HG03571 (cell line): ENCODE data around the gene CACTIN.
"Not testable (repeated sequence)": the region's sequence is repeated elsewhere in the genome, so short reads cannot be mapped to it uniquely, and the experiment has no call there.

Experiments
- ATAC-seq: cut with Tn5 transposase; IDR thresholded peaks from one replicate; pipeline ENCODE4 v1.9.1; 2021; ENCODE audit not compliant: unreplicated experiment

The CACTIN gene

GRCh38 chr19:3590991-3591659 lies 35.5 kb downstream of the CACTIN start:
- ATAC-seq, result no peak

DNA sequence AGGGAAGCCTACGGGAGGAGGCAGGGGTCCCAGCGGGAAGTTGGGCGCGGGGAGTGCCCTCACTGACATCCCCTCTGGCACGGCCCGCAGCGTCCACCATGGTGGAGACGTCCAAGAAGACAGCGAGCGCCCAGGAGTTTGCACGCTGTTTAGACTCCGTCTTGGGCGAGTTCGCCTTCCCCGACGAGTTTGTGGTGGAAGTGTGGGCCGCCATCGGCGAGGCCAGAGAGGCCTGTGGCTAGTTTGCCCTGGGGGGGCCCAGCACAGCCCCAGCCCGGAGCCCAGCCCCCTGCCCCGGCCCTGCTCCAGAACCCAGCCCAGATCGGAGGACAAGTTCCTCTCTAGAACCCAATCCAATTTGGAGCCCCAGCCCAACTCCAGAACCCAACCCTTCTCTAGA lies 36.6 kb downstream of the CACTIN start:
- no peak for ATAC-seq

GRCh38 chr19:3589439-3589838 lies 37.2 kb downstream of the CACTIN start:
- ATAC-seq, result no peak

GRCh38 chr19:3586707-3587346 lies 39.8 kb downstream of the CACTIN start:
- ATAC-seq, result no peak

GRCh38 chr19:3586127-3586626 lies 40.4 kb downstream of the CACTIN start:
- ATAC-seq, result no peak

- no peak for ATAC-seq
Observed at GRCh38 chr19:3585301-3586126, 41.1 kb downstream of the CACTIN start, which contains the start of gene GIPC3. TSS of gene GIPC3 (plus strand) at chr19:3585478. CDS start at chr19:3585598, 120 bp downstream.

- not testable (repeated sequence) for ATAC-seq
Observed at GRCh38 chr19:3584036-3584802, 42.4 kb downstream of the CACTIN start.

DNA sequence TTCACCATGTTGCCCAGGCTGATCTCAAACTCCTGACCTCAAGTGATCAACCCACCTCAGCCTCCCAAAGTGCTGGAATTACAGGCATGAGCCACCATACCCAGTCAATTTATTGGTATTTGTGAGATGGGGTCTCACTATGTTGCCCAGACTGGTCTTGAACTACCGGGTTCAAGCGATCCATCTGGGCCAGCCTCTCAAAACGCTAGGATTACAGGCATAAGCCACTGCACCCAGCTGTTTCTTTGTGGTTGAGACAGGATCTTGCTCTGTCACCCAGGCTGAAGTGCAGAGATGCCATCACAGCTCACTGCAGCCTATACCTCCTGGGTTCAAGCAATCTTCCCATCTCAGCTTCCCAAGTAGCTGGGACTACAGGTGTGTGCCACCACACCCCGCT lies 44.8 kb downstream of the CACTIN start:
- not testable (repeated sequence) for ATAC-seq

- ATAC-seq, result no peak
Observed at GRCh38 chr19:3580156-3580934, 46.2 kb downstream of the CACTIN start.

DNA sequence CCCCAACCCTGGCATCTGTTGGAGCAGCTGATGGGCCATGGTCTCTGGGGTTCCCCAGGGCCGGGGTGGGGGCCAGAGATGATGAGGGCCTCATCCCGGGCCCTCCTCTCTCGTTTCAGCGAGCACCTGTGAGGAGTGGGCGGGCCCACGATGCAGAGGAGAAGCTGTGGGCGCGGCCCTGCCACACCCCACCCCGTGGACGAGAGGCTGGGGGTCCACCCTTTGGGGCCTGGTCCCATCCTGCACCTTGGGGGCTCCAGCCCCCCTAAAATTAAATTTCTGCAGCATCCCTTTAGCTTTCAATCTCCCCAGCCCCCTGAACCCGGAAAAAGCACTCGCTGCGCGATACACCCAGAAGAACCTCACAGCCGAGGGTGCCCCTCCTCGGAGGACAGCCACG lies 48.2 kb downstream of the CACTIN start:
- ATAC-seq, result no peak

DNA sequence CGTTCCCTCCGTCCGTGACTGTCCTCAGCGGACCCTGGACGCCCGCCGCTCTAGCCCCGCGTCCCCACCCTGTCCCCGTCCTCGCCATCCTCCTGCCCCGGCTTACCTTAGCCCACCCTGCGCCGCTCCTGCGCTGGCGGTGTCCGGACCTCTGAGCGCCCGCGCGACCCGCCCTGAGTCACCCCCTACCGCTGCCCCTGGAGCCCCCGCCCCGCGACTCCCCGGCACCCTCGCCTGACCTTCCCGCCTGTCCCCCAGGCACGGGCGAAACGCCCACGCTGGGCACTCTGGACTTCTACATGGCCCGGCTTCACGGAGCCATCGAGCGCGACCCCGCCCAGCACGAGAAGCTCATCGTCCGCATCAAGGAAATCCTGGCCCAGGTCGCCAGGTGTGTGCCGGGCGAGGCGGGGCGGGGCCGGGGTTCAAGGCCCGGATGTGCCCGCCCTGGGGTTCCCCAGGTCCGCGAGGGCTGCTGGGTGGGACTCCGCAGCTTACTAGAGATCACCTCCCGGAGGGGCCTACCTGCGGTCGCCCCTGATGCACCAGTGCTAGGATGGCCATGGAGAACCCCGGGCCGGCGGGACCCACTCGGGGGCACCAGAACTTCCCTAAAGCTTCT lies 48.8 kb downstream of the CACTIN start:
- ATAC-seq, result no peak

DNA sequence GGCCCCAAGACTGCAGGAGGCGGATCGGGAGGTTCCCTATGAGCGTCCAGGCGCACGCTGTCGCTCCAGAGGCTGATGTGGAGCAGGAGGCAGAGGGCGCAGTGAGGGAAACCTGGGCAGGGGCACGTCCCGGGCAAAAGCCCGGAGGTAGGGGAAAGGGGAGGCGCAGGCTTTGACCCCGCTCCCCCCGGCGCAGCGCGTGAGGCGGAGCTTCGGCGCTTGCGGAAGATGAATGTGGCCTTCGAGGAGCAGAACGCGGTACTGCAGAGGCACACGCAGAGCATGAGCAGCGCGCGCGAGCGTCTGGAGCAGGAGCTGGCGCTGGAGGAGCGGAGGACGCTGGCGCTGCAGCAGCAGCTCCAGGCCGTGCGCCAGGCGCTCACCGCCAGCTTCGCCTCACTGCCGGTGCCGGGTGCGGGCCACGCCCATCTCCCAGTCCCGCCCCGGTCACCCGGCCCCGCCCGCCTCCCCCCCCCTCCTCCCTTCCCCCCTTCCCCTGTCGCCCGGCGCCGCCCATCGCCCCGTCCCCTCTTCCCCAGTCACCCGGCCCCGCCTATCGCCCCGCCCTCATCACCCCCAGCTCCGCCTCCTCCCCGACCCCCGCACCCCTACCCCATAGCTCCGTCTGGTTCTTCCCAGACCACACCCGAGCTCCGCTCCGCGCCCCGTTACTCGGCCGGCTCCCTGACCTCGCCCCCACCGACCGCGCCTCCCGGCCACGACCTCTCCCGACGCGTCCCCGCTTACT lies 49.7 kb downstream of the CACTIN start:
- no peak for ATAC-seq

GRCh38 chr19:3575949-3576673 lies 50.5 kb downstream of the CACTIN start:
- no peak for ATAC-seq

DNA sequence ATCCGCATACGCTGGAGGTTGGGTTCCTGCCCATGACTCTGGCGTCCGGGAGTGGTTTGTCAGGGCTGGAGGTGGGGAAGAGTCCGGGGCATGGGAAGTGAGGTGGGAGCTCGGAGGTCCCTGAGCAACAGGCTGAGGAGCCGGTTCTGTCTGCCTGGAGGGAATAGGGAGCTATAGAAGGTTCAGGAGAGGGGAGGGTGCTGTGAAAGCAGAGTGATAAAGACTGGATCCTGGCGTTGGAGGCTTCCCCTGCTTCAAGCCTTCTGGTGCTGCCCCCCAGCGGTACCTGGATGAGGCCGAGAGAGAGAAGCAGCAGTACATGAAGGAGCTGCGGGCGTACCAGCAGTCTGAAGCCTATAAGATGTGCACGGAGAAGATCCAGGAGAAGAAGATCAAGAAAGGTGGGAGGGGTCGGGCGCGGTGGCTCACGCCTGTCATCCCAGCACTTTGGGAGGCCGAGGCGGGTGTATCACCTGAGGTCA lies 51.3 kb downstream of the CACTIN start:
- ATAC-seq, result no peak

DNA sequence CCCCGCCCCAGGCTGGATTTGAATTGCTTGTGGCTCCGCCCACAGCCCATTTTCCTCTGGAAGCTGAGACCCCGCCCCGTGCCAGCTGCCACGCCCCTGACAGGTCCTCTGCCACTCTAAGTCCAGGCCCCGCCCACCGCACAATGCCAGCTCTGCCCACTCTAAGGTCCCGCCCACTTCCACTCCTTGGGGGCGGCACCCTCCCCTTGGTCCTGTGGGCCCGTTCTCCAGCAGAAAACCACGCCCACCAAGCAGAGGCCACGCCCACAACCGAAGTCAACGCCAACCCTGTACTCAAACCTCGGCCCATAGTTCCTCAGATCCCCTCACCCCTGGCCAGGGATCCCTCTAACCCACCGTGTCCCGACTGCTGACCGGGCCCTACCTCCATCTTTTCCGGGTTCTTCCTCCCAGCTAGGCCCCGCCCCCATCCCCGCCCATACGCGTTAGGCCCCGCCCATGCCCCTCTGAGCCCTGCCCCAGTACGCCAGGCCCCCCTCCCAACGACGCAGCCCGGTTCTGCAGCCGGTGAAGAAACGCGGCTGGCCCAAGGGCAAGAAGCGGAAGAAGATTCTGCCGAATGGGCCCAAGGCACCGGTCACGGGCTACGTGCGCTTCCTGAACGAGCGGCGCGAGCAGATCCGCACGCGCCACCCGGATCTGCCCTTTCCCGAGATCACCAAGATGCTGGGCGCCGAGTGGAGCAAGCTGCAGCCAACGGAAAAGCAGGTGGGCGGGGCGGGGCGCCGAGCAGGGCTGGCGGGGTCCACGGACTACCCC lies 52.5 kb downstream of the CACTIN start:
- no peak for ATAC-seq

DNA sequence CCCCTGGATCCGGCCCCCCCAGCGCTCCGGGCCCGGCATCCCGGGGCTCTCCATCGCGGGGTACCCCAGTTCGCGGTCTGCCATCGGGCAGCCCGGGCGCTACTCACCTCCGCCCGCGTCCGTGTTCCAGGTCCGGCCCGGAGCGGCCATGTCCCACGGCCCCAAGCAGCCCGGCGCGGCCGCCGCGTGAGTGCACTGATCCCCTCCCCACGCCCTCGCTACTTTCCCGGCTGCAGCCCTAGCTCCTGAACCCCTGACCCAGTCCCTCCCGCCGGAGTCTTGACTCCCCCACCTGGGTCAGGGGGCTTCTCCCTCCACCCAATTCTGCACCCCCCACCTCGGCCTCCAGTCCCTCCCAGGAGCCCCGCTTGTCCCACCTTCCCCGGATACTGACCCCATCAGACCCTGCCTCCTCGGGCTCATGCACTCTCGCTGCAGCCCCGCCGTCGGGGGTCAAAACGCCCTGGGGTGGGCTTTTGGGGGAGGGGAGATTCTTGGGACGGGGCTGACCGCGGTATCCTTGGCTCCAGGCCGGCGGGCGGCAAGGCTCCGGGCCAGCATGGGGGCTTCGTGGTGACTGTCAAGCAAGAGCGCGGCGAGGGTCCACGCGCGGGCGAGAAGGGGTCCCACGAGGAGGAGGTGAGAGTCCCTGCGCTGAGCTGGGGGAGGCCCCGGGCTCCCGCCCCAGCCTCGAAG lies 53.3 kb downstream of the CACTIN start:
- no peak for ATAC-seq

DNA sequence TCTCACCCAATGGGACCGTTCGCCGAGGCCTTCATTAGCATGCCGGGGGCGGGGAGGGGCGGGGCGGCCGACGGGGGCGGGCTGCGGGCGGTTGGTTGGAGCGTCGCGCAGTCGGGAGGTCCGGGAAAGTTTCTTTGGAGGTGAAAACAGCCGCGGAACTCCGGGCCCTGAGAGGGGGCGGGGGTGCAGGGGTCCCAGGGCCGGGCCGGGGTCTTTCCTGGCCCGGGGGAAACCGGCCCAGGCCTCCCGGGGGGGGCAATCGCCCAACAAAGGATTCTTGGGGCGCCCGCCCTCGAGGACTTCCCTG lies 53.8 kb downstream of the CACTIN start, which contains the start of gene HMG20B:
Gene HMG20B, plus strand, starts transcription at position 90 of the 307 bp plus-strand sequence. CDS start 366 bp downstream, outside the sequence.
- ATAC-seq, result no peak
